GM21381 (cell line): ENCODE measurements around the gene COL13A1.

ENCODE experiments used
- ATAC-seq: cut with Tn5 transposase; IDR thresholded peaks from one replicate; pipeline ENCODE4 v1.9.1; 2021; ENCODE audit warnings: mild to moderate bottlenecking, moderate library complexity; ENCODE audit not compliant: unreplicated experiment

COL13A1 gene

GRCh38 chr10:69865450-69865849 lies 63.7 kb downstream of the COL13A1 start:
- ATAC-seq: no peak

- no peak for ATAC-seq
These were observed 64.6 kb downstream of the COL13A1 start for GRCh38 chr10:69866246-69866687.

GRCh38 chr10:69866688-69867461 lies 65.2 kb downstream of the COL13A1 start:
- no peak for ATAC-seq

- no peak for ATAC-seq
These were observed 66.2 kb downstream of the COL13A1 start for GRCh38 chr10:69867699-69868558.

GRCh38 chr10:69868821-69869220 lies 67.1 kb downstream of the COL13A1 start:
- ATAC-seq: no peak

GRCh38 chr10:69869291-69869961 lies 67.7 kb downstream of the COL13A1 start:
- no peak for ATAC-seq

GRCh38 chr10:69870591-69870990 lies 68.9 kb downstream of the COL13A1 start:
- ATAC-seq: no peak

GRCh38 chr10:69871074-69871473 lies 69.4 kb downstream of the COL13A1 start:
- ATAC-seq: no peak

GRCh38 chr10:69872323-69872722 lies 70.6 kb downstream of the COL13A1 start:
- no peak for ATAC-seq

- ATAC-seq: no peak
These were observed 71.5 kb downstream of the COL13A1 start for GRCh38 chr10:69873135-69873639.

- ATAC-seq: no peak
These were observed 72.7 kb downstream of the COL13A1 start for GRCh38 chr10:69874449-69874848.

- ATAC-seq: no peak
These were observed 74.2 kb downstream of the COL13A1 start for GRCh38 chr10:69875856-69876255.

GRCh38 chr10:69876286-69876685 lies 74.6 kb downstream of the COL13A1 start:
- no peak for ATAC-seq

- ATAC-seq: no peak
These were observed 75.2 kb downstream of the COL13A1 start for GRCh38 chr10:69876931-69877330.

- ATAC-seq: no peak
These were observed 76.3 kb downstream of the COL13A1 start for GRCh38 chr10:69878038-69878437.

- ATAC-seq: no peak
These were observed 77.2 kb downstream of the COL13A1 start for GRCh38 chr10:69878951-69879350.

GRCh38 chr10:69879634-69880257 lies 78.0 kb downstream of the COL13A1 start:
- no peak for ATAC-seq

- ATAC-seq: no peak
These were observed 78.8 kb downstream of the COL13A1 start for GRCh38 chr10:69880301-69881081.

GRCh38 chr10:69881202-69881601 lies 79.5 kb downstream of the COL13A1 start:
- no peak for ATAC-seq
